Measurements from ENCODE around the gene PIK3R5.

DNA sequence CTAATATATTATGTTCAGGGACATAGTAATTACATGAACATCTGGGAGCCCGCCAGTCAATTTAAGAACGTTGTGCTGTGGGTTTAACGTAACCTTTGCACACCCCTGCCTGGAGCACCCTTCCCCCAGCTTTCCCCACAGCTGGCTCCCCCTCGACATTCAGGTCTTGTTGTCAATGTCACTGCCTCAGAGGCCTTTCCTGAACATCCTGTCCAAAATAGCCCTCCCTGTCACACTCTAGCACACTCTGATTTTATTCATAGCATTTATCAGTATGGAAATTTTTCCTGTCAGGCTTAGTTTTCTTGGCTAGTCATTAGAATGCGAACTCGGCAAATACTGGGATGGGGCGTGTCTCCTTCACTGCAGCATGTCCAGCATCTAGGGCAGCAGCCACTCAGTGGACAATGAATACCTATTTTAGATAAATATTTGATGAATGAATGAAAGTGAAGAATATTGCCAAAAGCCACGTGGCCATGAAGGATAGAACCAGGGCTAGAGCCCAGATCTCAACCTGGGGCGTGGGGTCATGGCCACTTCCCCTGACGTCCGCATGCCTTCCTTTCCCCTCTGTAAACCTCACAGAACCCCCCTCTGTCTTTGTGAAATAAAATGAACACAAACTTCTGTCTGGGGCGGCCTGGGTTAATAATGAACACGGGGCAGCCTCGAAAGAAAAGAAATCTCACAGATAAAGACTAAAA lies 108.5 kb downstream of the PIK3R5 start:
- TF ChIP-seq EGR1 (IDR thresholded peaks at IDR 0.05) (no peak), YY1 (IDR thresholded peaks at IDR 0.05; ENCODE audit: low read depth) (no peak), TCF12 (IDR thresholded peaks at IDR 0.05; ENCODE audit: low read depth) (no peak), ZBTB7A (IDR thresholded peaks at IDR 0.05; ENCODE audit: low read depth) (no peak), FOXM1 (IDR thresholded peaks at IDR 0.05; ENCODE audit: borderline replicate concordance, low read depth) (no peak), TAF1 (IDR thresholded peaks at IDR 0.05; ENCODE audit: low read depth) (no peak), USF1 (IDR thresholded peaks at IDR 0.05) (no peak), EP300 (IDR thresholded peaks at IDR 0.05; ENCODE audit: borderline replicate concordance) (no peak), TEAD4 (IDR thresholded peaks at IDR 0.05) (no peak), CEBPB (IDR thresholded peaks at IDR 0.05) (no peak), CREB1 (IDR thresholded peaks at IDR 0.05; ENCODE audit: low read depth) (no peak)
- TF ChIP-seq, protein P1, sequence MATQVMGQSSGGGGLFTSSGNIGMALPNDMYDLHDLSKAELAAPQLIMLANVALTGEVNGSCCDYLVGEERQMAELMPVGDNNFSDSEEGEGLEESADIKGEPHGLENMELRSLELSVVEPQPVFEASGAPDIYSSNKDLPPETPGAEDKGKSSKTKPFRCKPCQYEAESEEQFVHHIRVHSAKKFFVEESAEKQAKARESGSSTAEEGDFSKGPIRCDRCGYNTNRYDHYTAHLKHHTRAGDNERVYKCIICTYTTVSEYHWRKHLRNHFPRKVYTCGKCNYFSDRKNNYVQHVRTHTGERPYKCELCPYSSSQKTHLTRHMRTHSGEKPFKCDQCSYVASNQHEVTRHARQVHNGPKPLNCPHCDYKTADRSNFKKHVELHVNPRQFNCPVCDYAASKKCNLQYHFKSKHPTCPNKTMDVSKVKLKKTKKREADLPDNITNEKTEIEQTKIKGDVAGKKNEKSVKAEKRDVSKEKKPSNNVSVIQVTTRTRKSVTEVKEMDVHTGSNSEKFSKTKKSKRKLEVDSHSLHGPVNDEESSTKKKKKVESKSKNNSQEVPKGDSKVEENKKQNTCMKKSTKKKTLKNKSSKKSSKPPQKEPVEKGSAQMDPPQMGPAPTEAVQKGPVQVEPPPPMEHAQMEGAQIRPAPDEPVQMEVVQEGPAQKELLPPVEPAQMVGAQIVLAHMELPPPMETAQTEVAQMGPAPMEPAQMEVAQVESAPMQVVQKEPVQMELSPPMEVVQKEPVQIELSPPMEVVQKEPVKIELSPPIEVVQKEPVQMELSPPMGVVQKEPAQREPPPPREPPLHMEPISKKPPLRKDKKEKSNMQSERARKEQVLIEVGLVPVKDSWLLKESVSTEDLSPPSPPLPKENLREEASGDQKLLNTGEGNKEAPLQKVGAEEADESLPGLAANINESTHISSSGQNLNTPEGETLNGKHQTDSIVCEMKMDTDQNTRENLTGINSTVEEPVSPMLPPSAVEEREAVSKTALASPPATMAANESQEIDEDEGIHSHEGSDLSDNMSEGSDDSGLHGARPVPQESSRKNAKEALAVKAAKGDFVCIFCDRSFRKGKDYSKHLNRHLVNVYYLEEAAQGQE (IDR thresholded peaks at IDR 0.05; ENCODE audit: low read depth): no peak

Data from Ishikawa (cell line).